ENCODE measurements around the gene DNAH3. TPM values are rescaled to one million over a fixed set of nuclear protein-coding genes. Genes with fewer than 3 reads are reported as not detected.

DNAH3 gene
- total and polyA plus RNA-seq, 2 experiments from 2014 or later: 0.70 to 1.3 TPM

DNA sequence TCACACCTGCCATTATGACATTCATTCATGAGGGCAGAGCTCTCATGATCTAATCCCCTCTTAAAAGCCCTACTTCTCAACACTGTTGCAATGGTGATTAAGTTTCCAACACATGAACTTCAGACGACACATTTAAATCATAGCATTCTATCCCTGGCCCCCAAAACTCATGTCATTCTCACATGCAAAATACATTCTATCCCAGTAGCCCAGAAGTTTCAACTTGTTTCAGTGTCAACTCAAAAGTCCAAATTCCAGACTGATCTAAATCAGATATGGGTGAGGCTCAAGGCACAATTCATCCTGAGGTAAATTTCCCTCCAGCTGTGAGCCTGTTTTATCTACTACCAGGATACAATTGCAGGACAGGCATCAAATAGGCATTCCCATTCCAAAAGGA, 224.9 kb downstream of the DNAH3 start (continued):
- TF ChIP-seq, protein P1, sequence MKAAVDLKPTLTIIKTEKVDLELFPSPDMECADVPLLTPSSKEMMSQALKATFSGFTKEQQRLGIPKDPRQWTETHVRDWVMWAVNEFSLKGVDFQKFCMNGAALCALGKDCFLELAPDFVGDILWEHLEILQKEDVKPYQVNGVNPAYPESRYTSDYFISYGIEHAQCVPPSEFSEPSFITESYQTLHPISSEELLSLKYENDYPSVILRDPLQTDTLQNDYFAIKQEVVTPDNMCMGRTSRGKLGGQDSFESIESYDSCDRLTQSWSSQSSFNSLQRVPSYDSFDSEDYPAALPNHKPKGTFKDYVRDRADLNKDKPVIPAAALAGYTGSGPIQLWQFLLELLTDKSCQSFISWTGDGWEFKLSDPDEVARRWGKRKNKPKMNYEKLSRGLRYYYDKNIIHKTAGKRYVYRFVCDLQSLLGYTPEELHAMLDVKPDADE (IDR thresholded peaks at IDR 0.05): no peak
- TF ChIP-seq, protein P2, sequence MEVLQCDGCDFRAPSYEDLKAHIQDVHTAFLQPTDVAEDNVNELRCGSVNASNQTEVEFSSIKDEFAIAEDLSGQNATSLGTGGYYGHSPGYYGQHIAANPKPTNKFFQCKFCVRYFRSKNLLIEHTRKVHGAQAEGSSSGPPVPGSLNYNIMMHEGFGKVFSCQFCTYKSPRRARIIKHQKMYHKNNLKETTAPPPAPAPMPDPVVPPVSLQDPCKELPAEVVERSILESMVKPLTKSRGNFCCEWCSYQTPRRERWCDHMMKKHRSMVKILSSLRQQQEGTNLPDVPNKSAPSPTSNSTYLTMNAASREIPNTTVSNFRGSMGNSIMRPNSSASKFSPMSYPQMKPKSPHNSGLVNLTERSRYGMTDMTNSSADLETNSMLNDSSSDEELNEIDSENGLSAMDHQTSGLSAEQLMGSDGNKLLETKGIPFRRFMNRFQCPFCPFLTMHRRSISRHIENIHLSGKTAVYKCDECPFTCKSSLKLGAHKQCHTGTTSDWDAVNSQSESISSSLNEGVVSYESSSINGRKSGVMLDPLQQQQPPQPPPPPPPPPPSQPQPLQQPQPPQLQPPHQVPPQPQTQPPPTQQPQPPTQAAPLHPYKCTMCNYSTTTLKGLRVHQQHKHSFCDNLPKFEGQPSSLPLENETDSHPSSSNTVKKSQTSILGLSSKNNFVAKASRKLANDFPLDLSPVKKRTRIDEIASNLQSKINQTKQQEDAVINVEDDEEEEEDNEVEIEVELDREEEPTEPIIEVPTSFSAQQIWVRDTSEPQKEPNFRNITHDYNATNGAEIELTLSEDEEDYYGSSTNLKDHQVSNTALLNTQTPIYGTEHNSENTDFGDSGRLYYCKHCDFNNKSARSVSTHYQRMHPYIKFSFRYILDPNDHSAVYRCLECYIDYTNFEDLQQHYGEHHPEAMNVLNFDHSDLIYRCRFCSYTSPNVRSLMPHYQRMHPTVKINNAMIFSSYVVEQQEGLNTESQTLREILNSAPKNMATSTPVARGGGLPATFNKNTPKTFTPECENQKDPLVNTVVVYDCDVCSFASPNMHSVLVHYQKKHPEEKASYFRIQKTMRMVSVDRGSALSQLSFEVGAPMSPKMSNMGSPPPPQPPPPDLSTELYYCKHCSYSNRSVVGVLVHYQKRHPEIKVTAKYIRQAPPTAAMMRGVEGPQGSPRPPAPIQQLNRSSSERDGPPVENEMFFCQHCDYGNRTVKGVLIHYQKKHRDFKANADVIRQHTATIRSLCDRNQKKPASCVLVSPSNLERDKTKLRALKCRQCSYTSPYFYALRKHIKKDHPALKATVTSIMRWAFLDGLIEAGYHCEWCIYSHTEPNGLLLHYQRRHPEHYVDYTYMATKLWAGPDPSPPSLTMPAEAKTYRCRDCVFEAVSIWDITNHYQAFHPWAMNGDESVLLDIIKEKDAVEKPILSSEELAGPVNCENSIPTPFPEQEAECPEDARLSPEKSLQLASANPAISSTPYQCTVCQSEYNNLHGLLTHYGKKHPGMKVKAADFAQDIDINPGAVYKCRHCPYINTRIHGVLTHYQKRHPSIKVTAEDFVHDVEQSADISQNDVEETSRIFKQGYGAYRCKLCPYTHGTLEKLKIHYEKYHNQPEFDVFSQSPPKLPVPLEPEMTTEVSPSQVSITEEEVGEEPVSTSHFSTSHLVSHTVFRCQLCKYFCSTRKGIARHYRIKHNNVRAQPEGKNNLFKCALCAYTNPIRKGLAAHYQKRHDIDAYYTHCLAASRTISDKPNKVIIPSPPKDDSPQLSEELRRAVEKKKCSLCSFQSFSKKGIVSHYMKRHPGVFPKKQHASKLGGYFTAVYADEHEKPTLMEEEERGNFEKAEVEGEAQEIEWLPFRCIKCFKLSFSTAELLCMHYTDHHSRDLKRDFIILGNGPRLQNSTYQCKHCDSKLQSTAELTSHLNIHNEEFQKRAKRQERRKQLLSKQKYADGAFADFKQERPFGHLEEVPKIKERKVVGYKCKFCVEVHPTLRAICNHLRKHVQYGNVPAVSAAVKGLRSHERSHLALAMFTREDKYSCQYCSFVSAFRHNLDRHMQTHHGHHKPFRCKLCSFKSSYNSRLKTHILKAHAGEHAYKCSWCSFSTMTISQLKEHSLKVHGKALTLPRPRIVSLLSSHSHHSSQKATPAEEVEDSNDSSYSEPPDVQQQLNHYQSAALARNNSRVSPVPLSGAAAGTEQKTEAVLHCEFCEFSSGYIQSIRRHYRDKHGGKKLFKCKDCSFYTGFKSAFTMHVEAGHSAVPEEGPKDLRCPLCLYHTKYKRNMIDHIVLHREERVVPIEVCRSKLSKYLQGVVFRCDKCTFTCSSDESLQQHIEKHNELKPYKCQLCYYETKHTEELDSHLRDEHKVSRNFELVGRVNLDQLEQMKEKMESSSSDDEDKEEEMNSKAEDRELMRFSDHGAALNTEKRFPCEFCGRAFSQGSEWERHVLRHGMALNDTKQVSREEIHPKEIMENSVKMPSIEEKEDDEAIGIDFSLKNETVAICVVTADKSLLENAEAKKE (CRISPR knock-in tag; IDR thresholded peaks at IDR 0.05): no peak
- no peak for TF ChIP-seq POLR2AphosphoS5 (IDR thresholded peaks at IDR 0.05; ENCODE audit: low read depth)
- no peak for TF ChIP-seq CTCF (conservative IDR thresholded peaks at IDR 0.05; ENCODE audit: low read depth in 2 of 2)

DNA sequence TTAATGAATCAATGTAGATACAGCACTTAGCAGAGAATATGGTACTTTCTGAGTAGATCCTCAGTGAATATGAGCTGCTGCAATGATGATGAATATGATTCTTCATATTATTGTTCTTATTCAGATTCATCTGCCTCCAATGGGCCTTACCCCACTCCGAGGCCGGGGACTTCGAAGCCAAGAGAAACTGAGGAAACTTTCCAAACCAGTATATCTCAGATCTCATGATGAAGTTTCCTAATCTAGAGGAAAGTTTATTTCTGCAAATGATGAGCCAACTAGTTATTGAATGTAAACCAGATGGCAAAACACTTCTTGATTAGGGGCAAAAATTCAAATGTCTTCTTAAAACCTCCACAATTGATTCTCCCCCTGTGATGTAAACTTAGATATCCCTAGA, 226.8 kb downstream of the DNAH3 start:
- Histone ChIP-seq H3K4me3 (no peak overlapping the region), H3K36me3 (ENCODE audit: insufficient read depth) (no peaks in the 10 kb centered on the region), H3K27me3 (ENCODE audit: insufficient read depth) (no peaks in the 10 kb centered on the region), H4K20me1 (replicated peaks; ENCODE audit: insufficient read depth) (no peaks in the 10 kb centered on the region; the same call in 1 of the 2 replicates), H3K79me2 (replicated peaks; ENCODE audit: insufficient read depth) (no peaks in the 10 kb centered on the region), H3K4me1 (ENCODE audit: insufficient read depth) (peaks cover 3% of the 10 kb centered on the region; the same call in 1 of the 2 replicates), H2AFZ (no peak overlapping the region), H3K4me2 (no peak overlapping the region), H3F3A (replicated peaks; ENCODE audit: low read depth) (no peaks in the 10 kb centered on the region), H3K27ac (ENCODE audit: low read depth) (no peak overlapping the region), H3K9me2 (ENCODE audit: insufficient read depth) (no peaks in the 10 kb centered on the region)
- ATAC-seq (no peak), DNase-seq (ENCODE audit: low spot score) (no peak)
- Mint-ChIP-seq H3K4me1 (peaks cover 5% of the 10 kb centered on the region), H3K4me3 (no peak overlapping the region), H3K36me3 (ENCODE audit: low read depth) (no peaks in the 10 kb centered on the region; the same call in 2 of the 3 replicates), H3K9me3 (no peaks in the 10 kb centered on the region), H3K27ac (no peak overlapping the region), H3K27me3 (ENCODE audit: insufficient read depth, low read depth, poor library complexity) (peaks cover 2% of the 10 kb centered on the region)
- TF ChIP-seq CTCF (conservative IDR thresholded peaks at IDR 0.05; ENCODE audit: low read depth in 2 of 2) (no peak), NANOG (IDR thresholded peaks at IDR 0.05; ENCODE audit: borderline replicate concordance) (no peak), ZNF114 (CRISPR knock-in tag; IDR thresholded peaks at IDR 0.05) (no peak)
- TF ChIP-seq, protein P3, sequence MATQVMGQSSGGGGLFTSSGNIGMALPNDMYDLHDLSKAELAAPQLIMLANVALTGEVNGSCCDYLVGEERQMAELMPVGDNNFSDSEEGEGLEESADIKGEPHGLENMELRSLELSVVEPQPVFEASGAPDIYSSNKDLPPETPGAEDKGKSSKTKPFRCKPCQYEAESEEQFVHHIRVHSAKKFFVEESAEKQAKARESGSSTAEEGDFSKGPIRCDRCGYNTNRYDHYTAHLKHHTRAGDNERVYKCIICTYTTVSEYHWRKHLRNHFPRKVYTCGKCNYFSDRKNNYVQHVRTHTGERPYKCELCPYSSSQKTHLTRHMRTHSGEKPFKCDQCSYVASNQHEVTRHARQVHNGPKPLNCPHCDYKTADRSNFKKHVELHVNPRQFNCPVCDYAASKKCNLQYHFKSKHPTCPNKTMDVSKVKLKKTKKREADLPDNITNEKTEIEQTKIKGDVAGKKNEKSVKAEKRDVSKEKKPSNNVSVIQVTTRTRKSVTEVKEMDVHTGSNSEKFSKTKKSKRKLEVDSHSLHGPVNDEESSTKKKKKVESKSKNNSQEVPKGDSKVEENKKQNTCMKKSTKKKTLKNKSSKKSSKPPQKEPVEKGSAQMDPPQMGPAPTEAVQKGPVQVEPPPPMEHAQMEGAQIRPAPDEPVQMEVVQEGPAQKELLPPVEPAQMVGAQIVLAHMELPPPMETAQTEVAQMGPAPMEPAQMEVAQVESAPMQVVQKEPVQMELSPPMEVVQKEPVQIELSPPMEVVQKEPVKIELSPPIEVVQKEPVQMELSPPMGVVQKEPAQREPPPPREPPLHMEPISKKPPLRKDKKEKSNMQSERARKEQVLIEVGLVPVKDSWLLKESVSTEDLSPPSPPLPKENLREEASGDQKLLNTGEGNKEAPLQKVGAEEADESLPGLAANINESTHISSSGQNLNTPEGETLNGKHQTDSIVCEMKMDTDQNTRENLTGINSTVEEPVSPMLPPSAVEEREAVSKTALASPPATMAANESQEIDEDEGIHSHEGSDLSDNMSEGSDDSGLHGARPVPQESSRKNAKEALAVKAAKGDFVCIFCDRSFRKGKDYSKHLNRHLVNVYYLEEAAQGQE (IDR thresholded peaks at IDR 0.05; ENCODE audit: unreplicated experiment): no peak

Measured in GM23338 (cell line).